Measurements from ENCODE around the gene H19.

H19 gene

DNA sequence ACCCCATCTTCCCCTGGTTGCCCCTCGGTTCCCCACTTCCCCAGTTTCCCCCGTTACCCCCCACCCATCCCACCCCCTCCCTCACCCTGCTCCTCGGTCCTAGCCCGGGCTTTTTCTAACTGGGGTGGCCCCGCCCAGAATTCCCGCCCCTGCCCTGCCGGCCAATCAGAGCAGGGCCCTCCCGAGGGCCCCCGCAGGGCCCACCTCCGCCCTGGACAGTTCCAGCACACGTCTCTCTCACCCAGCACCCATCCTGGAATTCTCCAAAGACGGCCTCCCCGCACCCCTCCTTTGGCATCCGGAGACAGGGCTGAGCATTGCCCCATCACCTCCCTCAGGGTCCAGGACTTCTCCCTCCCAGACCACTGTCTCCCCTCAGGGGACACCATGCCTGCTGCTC, at the start of gene H19:
Gene H19 (minus strand): TSS at position 88 of the 400 bp plus-strand sequence.
- no peak for DNase-seq

DNA sequence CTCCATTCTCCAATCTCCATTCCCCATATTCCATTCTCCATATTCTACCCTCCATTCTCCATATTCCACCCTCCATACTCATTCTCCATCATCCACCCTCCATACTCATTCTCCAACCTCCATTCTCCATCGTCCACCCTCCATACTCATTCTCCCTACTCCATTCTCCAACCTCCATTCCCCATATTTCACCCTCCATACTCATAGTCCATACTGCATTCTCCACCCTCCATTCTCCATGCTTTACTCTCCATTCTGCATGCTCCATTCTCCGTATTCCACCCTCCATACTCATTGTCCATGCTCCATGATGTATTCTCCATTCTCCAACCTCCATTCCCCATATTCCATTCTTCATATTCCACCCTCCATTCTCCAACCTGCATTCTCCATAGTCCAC, 44.3 kb upstream of the H19 start:
- no peak for DNase-seq

DNA sequence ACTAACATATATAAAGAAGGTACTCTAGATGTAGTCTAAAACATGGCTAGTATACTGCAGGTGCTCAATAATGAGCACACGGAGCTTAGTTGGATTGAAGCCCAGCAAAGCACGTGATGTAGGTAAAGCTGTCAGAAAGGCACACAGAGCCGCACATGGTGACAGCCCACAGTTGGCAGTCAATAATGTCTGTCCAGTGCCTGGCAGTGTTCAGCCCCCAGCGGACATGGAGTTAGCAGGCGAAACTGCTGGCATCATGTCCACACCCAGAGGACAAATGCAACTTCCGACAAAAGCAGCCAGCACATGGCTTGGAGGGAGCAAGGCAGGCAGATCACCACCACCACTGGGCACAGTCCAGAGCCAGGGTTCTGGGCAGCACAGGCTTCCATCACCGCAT, 43.5 kb upstream of the H19 start:
- no peak for DNase-seq

DNA sequence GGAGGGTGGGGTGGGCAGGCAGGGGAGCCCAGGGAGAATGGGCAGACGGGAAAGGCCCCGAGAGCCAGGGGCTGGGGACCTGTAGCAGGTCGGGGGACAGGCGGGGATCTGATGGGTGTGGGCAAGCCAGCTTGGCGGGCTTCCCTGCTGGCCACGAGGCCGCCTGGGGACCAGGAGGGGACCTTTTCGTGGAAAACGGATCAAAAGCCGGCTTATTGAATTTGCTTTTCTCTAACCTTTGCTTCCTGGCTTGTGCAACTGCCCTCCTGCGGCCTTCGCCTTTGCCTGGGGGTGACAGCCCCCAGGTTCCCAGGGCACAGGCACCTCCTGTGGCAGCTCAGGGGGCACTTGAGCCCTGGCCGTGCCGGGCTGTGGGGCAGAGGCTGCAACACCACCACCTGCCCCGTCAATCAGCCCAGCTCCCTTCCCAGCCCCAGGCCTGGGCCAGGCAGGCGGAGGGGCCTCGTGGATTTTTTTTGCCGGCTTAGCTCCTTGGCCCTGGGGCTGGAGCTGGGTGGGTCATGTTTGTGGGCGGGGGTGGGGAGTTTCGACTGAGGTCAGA, 41.6 kb upstream of the H19 start:
- DNase-seq = no peak

DNA sequence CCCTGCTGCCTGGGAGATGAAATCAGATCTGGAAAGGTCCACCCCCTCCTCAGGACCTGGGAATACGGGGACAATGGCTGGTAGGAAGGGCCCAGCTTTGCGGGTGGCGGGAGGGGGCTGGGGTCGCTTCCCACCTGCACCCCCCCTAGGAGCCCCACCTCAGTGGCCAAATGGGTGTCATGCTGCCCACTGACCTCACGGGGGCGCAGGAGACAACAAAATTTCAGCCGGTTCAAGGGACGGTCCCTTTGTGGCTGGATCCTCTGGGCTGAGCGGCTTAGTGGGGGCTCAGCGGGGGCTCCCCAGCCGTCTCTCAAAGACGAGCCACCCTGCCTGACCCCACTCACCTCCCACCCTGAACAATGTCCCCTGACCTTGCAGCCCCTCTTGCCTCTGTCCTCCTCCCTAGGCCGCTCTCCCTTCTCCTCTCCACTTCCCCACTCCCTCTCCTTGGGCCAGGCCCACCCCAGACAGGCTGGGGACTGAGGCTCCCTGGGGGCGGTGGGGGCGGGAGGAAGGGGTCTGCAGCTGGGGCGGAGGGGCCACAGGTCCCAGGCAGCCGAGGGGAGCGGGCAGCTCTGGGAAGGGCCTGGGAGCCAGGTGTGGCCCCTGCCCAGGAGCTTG, 39.3 kb upstream of the H19 start:
- DNase-seq = no peak

DNA sequence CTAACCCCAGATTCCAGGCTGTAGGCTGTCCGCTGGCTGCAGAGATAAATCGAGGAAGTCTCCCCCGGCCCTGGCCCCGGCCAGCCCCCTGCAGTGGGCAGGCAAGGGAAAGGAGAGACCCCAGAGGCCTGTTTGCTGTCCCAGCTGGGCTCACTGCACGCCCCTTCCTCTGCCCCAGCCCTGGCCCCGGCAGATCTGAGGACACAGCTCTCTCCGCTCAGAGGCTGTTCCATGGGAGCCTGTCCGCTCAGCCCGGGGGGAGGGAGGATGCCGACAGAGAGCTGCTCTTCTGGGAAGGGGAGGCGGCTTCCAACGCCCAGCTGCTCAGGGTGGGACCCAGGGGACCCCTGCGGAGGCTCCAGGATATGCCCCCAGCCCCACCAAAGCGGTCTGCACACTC, 37.7 kb upstream of the H19 start:
- no peak for DNase-seq

DNA sequence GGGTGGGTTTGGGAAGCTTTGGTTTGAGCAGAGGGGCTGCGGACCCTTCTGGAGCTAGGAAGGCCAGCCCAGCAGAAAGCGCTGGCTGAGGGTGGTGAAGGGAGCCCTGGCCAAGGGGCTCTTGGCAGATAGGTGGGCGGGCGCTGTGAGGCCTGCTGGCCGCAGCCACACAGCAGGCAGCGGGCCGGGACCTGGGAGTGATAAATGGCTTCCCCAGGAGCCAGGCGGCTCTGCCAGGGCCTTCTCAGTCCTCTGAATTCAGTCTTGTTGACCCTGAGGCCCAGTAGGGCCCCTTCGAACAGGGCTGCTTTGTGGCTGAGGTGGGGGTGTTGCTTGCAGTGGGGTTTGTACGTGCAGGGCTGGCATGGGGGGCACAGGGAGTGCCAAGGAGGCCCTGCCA, 33.4 kb upstream of the H19 start:
- DNase-seq = no peak

DNA sequence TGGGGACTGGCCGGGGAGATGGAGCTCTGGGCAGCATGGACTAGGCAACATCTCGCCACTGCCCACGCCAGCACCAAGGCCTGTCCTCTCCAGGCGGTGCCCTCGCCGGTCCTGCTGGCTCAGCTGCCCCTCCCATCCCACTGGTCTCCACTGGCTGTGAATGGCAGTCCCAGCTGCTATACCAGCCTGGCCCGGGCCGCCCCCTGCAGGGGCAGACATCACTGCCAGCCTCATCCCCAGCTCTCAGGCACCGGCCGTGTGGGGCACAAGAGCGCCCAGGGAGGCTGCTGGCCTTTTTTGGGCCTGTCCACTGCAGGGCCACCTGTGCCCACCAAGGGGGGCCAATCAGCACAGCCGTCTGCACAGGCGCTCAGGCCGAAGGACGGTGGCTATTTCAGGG, 30.1 kb upstream of the H19 start:
- DNase-seq = no peak

DNA sequence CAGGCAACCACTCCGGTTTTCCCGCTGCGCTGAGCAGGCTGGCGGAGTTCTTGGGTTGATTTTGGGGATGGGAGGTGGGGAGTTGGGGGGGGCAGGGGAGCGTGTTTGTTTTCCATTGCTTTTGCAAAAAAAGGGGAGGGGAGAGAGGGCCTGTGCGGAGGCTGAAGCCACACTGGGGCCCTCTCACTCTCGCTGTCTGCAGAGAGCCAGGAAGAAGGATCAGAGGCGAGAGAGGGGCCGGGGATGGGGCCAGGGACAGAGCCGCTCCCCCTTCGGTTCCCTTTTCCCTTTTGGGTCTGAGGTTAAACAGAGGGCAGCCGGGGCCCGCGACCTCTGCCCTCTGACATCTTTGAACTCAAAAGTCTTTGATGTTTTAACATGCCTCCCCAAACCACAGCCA, 17.4 kb upstream of the H19 start:
- no peak for DNase-seq

DNA sequence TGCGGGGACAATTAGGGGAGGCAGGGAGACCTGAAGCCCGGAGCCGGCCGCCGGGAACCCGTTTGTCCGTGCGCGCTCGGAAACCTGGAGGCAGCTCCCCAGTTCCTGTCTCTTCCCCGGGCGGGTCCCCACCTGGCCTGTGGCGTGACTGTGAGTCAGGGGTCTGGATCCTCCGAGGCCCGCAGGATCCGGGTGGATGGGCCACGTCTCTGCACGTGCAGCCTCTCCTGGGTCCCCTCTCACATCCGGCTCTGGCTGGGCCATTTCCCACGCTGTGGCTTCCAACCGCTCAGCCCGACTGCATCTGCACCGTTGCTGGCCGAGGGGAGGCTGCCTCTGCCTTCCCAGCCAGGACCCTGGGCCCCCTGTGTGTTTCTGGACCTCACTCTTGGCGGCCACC, 14.8 kb upstream of the H19 start:
- DNase-seq = no peak

DNA sequence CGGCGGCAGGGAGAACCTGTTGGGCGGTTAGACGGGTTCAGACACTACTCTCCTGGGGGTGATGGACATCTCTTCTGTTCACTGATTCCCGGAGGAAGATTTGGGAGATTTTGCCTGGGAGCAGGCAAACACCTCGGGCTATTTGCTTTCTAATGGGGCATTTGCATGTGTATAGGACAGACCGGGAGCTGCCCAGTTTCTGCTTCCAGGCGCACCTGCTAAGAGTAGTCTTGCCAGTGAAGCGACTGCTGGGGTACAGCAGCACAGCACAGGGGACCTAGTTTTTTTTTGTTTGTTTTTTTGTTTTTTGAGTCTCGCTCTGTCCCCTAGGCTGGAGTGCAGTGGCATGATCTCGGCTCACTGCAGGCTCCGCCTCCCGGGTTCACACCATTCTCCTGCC, 6.8 kb upstream of the H19 start:
- DNase-seq = no peak

DNA sequence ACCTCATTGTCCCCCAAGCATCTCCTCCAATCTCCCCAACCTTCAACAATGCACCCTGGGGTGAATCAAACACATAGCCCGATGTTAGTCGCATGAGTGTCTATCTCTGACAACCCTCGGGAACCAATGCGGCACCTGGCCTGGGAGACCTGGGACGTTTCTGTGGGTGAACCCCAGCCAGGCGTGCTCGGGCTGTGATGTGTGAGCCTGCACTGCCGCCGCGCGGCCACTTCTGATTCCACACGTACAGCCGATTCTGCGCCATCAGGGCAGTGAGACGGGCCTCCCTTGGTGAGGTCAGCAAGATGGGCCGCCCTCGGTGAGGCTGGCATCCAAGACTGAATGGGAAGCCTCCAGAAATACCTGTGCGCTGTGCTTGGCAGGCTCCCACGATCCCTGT, 5.2 kb upstream of the H19 start:
- DNase-seq = no peak

DNA sequence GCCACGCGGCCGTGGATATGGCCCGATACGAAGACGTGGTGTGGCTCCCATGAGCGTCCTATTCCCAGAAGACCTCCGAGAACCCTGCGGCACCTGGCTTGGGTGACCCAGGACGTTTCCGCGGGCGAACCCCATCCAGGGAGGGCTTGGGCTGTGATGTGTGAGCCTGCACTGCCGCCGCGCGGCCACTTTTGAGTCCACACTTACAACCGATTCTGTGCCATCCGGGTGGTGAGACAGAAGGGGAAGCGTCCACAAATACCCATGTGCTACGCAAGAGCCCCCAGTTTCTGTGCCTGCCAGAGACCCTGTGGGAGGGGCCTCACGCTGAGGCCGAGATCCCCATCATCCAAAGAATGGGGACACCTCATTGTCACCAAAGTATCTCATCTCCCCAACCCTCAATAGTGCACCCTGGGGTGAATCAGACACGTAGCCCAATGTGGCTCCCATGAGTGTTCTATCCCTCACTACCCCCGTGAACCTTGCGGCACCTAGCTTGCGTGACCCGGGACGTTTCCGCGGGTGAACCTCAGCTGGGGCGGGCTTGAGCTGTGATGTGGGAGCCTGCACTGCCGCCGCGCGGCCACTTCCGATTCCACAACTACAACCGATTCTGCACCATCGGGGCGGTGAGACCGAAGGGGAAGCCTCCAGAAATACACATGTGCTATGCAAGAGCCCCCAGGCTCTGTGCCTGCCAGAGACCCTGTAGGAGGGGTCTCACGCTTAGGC, 4.6 kb upstream of the H19 start:
- no peak for DNase-seq

DNA sequence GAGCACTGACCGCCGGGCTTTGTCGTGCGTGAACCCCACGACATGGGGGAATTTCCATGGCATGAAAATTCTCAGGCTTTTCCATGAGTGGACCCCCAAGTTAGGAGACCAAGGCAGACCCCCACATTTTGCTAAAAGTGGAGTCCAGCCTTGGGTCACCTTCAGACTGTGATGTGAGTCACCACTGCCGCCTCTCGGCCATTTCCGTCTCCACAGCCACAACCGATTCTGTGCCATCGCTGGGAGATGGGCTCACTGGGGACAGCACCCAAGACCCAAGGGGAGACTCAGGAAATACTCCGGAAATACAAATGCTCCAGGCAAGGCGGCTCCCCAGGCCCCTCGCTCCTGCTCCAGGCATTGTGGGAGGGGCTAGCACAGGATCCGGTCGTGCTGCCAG, 1.2 kb upstream of the H19 start:
- no peak for DNase-seq

DNA sequence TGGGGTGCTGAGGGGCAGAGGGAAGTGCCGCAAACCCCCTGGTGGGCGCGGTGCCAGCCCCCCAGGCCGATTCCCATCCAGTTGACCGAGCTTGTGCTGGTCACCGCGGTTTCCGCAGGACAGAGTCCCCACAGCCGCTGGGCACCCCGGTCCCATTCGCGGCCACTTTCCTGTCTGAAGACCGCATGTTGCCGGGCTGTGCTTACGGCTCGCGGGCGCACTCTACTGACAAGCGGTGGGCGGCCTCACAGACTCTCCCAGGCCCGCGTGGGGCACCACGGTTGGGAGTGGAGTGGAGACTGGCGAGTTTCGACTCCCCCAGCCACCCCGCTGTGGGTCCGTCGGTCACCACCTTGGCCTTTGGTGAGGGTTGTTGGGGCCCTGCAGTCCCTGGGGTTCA, 648 bp upstream of the H19 start:
- DNase-seq = no peak

DNA sequence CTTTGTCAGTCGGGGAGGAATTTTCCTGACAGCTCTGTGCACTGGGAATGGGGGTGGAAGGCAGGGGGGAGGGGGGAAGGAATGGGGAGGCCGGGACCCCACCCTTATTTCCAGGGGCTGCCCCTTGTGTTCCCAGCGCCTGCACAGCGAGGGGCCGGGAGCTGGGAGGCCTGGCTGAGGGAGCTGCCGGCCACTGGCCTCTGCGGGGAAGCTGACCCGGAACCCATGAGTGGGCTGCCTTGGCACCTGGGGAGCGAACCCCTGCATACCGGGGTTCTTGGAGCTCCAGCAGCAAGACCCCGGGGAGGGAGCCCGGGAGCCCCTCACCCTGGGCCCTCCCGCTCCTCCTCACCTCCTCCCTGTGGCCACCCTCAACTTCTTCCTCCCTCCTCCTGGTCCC, 3.5 kb downstream of the H19 start:
- DNase-seq = no peak

DNA sequence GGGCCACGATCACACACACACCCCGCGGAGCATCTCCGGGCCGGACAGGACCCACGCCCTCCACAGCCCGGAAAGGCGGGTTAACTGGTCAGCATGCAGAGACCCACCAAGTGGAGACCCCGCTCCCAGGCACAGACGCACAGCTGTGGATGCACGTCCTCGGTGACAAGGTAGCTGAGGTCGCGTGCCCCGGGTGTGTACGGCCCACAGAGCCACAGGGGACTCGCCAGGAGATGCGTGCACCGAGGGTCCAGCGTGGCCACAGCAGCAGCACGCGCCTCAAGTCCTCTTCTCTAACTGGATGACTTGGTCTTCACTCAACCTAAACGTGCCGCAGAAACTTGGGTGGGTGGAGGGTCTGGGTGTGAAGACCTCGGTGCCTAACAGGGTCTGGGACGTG, 5.5 kb downstream of the H19 start:
- DNase-seq = no peak

DNA sequence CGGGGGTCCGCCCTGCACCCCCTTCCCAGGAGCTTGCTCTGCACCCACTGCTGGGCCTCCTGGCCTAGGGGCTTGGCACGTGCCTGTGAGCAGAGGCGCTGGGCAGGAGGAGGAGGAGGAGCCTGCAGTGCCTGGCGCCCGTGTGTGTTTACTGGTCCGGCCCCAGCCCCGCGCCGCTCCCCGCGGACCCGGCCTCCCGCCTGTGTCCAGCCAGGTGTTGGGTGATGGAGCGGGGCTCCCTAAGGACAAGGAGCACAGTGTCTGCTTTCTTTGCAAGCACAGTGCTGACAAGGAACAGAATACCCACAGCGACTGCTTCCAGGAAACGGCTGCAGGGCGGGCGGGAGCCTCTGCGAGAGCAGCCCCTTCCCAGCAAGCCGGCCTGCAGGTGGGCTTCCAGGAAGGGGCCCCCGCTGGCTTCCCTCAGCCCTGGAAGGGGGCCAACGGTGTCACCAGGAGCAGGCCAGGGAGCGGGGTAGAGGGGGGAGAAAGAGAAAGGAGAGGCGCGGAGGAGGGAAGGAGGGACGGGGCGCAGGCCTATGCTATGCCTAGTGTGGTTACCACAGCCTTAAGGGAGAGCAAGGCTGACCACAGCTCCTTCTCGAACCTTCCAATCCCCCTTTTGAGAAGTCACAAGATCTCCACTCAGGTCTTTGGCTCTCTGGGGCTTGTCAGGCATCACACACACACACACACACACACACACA, 6.6 kb downstream of the H19 start:
- DNase-seq = no peak

DNA sequence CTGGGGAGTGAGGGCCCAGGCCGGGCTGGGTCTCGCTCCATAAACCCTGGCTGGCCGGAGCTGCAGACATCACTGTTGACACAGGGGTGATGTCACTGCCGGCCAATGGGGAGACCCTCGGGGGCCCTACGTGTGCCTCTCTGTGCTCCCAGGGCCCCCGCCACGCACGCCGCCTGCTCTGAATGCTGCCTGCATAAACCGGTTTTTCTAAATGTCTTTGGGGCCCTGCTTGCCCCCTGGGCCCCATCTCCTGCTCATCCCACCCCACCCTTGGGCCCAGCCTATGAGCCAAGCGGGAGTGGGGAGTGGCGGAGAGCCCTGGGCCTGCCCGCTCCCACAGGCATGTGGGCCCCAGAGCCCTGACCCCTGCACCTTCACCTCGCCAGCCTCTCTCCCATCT, 7.7 kb downstream of the H19 start:
- DNase-seq = no peak

DNA sequence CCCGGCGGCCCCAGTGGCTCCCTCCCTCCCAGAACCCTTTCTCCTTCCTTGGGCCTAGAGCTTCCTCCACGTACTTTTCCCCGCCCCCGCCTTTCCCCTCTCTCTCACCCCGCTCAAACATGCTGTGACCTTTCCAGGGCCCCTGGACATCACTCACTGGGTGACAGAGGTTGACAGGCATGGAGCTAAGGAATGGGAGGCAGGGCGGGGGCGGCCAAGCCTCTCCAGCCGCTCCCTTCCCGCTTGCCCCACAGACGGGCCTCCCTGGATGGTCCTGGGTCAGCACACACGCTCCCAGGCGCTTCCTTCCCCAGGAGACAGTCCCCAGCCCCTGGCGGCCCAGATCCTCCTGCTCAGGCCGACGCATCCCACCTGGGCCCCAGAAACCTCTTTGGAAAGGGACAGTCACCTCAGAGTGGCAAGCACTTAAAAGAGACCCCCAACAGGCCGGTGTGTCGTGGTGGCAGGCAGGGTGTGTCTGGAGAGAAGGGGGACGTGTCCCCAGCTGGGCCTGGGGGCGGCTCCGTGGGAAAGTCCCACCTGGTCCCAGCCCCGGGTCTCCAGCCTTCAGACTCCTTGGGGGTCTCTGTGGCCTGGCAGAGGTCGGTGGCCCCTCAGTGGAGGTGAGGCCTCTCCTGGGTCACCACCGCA, 8.8 kb downstream of the H19 start:
- DNase-seq = no peak

DNA sequence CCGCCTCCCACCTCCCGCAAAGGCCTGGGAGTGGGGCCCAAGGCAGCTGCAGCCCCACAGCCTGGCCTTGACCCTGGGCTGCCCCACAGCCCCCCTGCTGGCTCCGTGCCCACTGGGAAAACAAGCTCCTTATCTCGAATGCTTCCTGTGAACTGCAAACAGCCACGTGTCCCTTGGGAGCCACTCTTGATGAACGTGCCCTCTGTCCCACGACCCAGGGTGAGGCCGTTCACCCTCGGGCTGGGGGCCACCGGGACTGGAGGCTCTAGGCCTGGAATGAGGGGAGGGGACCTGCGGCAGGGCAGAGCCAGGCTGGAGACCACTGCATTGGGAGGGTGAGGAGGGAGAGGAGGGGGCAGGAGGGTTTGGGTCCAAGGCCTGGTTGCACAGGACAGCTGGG, 9.5 kb downstream of the H19 start:
- DNase-seq = no peak

DNA sequence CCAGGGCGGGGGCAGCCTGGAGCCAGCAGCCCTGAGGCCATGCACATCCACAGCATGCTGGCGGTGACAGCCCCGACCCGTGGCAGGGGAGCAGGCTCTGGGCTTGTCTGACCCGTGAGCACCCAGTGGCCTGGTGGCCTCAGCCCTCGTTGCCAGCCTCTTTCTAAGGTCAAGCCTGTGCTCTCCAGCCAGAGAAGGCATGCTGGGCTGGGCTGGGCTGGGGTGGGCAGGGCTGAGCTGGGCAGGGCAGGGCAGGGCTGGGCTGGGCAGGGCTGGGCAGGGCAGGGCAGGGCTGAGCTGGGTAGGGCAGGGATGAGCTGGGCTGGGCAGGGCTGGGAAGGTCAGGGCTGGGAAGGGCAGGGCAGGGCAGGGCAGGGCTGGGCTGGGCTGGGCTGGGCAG, 10.6 kb downstream of the H19 start:
- DNase-seq = no peak

Data from hypothalamus (tissue), 51 donors.